SK-N-SH (cell line): Measurements from ENCODE around the gene AEN. TPM values are rescaled to one million over a fixed set of nuclear protein-coding genes. Genes with fewer than 3 reads are reported as not detected.

ENCODE experiments used
- CTCF ChIA-PET: fragments of 300-600, 350-600 bp; formaldehyde crosslinking; extraction: SDS; loops from one replicate; lab custom pipeline; 2021; lab: Yijun Ruan, JAX
- POLR2A ChIA-PET: fragments of 350-600 bp; sonication (Branson Sonifier 250); formaldehyde crosslinking; extraction: SDS; loops from one replicate; lab custom pipeline; 2020; ENCODE audit warnings: antibody characterized with exemption, inconsistent platforms; lab: Yijun Ruan, JAX
- DNase-seq: peaks from one replicate; pipeline ENCODE4 v3.0.0; 2012
- H2AFZ ChIP-seq: fragments of 200-600 bp; sonication (generic); 2 replicates; pipeline ENCODE4 v1.8.1; 2016; ENCODE audit warnings: antibody characterized with exemption, mild to moderate bottlenecking, low read depth
- H3F3A ChIP-seq: fragments of 200-600 bp; sonication (generic); replicated peaks from 2 replicates; pipeline ENCODE3; 2016; ENCODE audit warnings: antibody characterized with exemption, mild to moderate bottlenecking; ENCODE audit not compliant: insufficient read depth
- H3K27ac ChIP-seq, 2 experiments: fragments of 200-500 bp in 1 of 2; fragments of 200-600 bp in 1 of 2; sonication (Bioruptor generic) in 1 of 2; sonication (generic), shearing (Covaris generic) in 1 of 2; 2 replicates each; pipeline versions ENCODE4 v1.5.1 to v1.6.1; 2014 to 2016; ENCODE audit warnings: low read depth in 2 of 2, inconsistent platforms in 1 of 2, low read length in 1 of 2, mild to moderate bottlenecking in 1 of 2, mixed read lengths in 1 of 2
- H3K27me3 ChIP-seq: fragments of 200-600 bp; sonication (generic), shearing (Covaris generic); 2 replicates; pipeline ENCODE4 v1.6.1; 2016; ENCODE audit warnings: mixed run types; ENCODE audit not compliant: insufficient read depth
- H3K36me3 ChIP-seq, 2 experiments: fragments of 200-500 bp in 1 of 2; fragments of 200-600 bp in 1 of 2; sonication (Bioruptor generic) in 1 of 2; sonication (generic) in 1 of 2; replicated peaks in 1 of 2; 2 replicates each; pipeline versions ENCODE3 to v1.5.1; 2014 to 2016; ENCODE audit warnings: low read length in 1 of 2, mild to moderate bottlenecking in 1 of 2; ENCODE audit not compliant: insufficient read depth in 2 of 2, control insufficient read depth in 1 of 2
- H3K4me1 ChIP-seq, 2 experiments: fragments of 200-500 bp in 1 of 2; fragments of 200-600 bp in 1 of 2; sonication (Bioruptor generic) in 1 of 2; sonication (generic), shearing (Covaris generic) in 1 of 2; 2 replicates each; pipeline versions ENCODE4 v1.5.1 to v1.6.1; 2014 to 2016; ENCODE audit warnings: low read depth in 1 of 2, low read length in 1 of 2, mixed run types in 1 of 2; ENCODE audit not compliant: insufficient read depth in 2 of 2, control insufficient read depth in 1 of 2
- H3K4me2 ChIP-seq: fragments of 200-600 bp; sonication (generic), shearing (Covaris generic); 2 replicates; pipeline ENCODE4 v1.6.1; 2017; ENCODE audit warnings: mixed run types
- H3K4me3 ChIP-seq, 2 experiments: fragments of 200-500 bp in 1 of 2; fragments of 200-600 bp in 1 of 2; sonication (Bioruptor generic) in 1 of 2; sonication (generic), shearing (Covaris generic) in 1 of 2; 2 replicates each; pipeline versions ENCODE4 v1.5.1 to v1.8.1; 2014 to 2016; ENCODE audit warnings: low read depth in 2 of 2, inconsistent platforms in 1 of 2, low read length in 1 of 2, mild to moderate bottlenecking in 1 of 2, mixed read lengths in 1 of 2, moderate library complexity in 1 of 2
- H3K79me2 ChIP-seq: fragments of 200-600 bp; sonication (generic); 2 replicates; pipeline ENCODE4 v1.8.1; 2017; ENCODE audit warnings: mild to moderate bottlenecking; ENCODE audit not compliant: insufficient read depth
- H3K9ac ChIP-seq: fragments of 200-600 bp; sonication (generic); 2 replicates; pipeline ENCODE4 v1.6.1; 2017; ENCODE audit warnings: mixed run types
- H3K9me2 ChIP-seq: fragments of 200-600 bp; sonication (generic); 2 replicates; pipeline ENCODE4 v1.6.1; 2017; ENCODE audit warnings: mixed run types
- H3K9me3 ChIP-seq: fragments of 200-600 bp; sonication (generic); 2 replicates; pipeline ENCODE4 v1.6.1; 2017; ENCODE audit warnings: mixed run types, mild to moderate bottlenecking, moderate library complexity
- H4K20me1 ChIP-seq: fragments of 200-600 bp; sonication (generic); 2 replicates; pipeline ENCODE4 v1.6.1; 2017; ENCODE audit warnings: mild to moderate bottlenecking, mixed run types; ENCODE audit not compliant: insufficient read depth
- FOSL2 ChIP-seq: IDR thresholded peaks from 2 replicates; pipeline ENCODE4 v1.4.0; 2012; ENCODE audit warnings: low read depth, mild to moderate bottlenecking, moderate library complexity, borderline replicate concordance
- JUND ChIP-seq: IDR thresholded peaks from 2 replicates; pipeline ENCODE4 v1.4.0; 2012
- MEF2A ChIP-seq: IDR thresholded peaks from 2 replicates; pipeline ENCODE4 v1.4.0; 2012; ENCODE audit warnings: low read depth, borderline replicate concordance
- NRF1 ChIP-seq: IDR thresholded peaks from 2 replicates; pipeline ENCODE4 v1.6.1; 2012; ENCODE audit warnings: low read depth, mild to moderate bottlenecking, low read length
- POLR2AphosphoS5 ChIP-seq: IDR thresholded peaks from 2 replicates; pipeline ENCODE4 v1.6.1; 2012; ENCODE audit warnings: low read depth, low read length
- RXRA ChIP-seq: IDR thresholded peaks from 2 replicates; pipeline ENCODE4 v1.4.0; 2012; ENCODE audit warnings: low read depth, mild to moderate bottlenecking, borderline replicate concordance
- SIN3A ChIP-seq: IDR thresholded peaks from 2 replicates; pipeline ENCODE4 v1.6.1; 2012; ENCODE audit warnings: low read depth, mild to moderate bottlenecking, low read length, moderate library complexity, borderline replicate concordance
- TCF12 ChIP-seq: IDR thresholded peaks from 2 replicates; pipeline ENCODE4 v1.4.0; 2012
- WGBS: methylation state at CpG from one replicate; pipeline ENCODE4 v1.1.6; 2017; ENCODE audit warnings: low lambda C conversion rate; 5-methylcytosine and 5-hydroxymethylcytosine counted together
- polyA plus RNA-seq, 3 experiments: library from polyadenylated mRNA; depleted of rRNA; stranded (reverse); fragments of >200 nt; gene quantifications; 2 replicates each; pipeline ENCODE4 v1.2.3, GENCODE V29; 2012
- TF ChIP-seq, protein P1 (sequence below): IDR thresholded peaks from 2 replicates; pipeline ENCODE4 v1.4.0; 2012; ENCODE audit warnings: low read depth, borderline replicate concordance
- TF ChIP-seq, protein P2 (sequence below): IDR thresholded peaks from 2 replicates; pipeline ENCODE4; 2012
- TF ChIP-seq, protein P3 (sequence below): IDR thresholded peaks from 2 replicates; pipeline ENCODE4 v1.4.0; 2012; ENCODE audit warnings: low read depth, borderline replicate concordance
- TF ChIP-seq, protein P4 (sequence below): fragments of 200-600 bp; sonication (generic); IDR thresholded peaks from 2 replicates; pipeline ENCODE4 v1.6.1; 2017; ENCODE audit warnings: antibody characterized with exemption, mild to moderate bottlenecking, moderate library complexity
- TF ChIP-seq, protein P5 (sequence below): IDR thresholded peaks from 2 replicates; pipeline ENCODE4 v1.4.0; 2012; ENCODE audit warnings: low read depth

AEN gene
- polyA plus RNA-seq, 1 of the 3 experiments (the other 2 are of a cell fraction): 46.4 TPM

DNA sequence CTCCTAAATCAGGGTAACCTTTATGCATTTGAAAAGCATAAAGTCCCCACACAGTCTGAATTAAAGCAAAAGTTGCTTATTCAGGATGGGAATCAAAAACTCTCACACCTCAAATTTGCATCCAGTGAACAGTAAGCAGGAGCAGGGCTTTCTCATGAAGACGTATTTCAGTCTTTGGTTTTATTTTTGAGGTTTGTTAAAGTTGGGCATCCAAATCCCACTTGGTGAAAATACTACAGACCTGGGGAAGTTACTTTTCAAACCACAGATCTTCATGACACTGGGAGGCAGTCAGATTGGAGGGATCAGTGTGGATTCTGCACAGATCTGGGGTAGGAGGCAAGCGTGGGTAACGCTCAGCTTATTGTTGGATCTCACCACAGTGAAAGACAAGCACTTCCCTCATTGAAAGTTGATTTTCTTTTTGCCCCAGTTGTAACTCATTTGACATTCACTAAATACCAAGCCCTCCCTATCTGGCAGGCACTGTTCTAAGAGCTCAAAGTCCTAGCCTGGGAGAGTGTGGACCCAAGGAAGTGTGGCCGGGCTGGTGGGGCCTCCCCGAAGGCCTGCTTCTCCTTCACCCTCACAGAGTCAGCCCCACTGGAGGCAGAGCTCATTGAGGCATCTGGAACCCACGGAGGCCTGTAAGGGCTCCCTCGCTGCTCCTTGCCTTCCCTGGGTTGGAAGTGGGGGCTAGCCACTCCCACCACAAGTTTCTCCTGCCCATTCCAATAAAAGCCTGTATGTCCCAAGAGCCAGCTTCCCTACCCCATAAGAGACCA is 16.9 kb downstream of the AEN start:
- H3K27me3 ChIP-seq: no peaks in the 10 kb centered on the region
- WGBS: 83% methylated on average over 5 of the region's 7 CpGs
- ChIA-PET POLR2A (no interaction called here), CTCF (interaction anchor here (0.8 kb wide), 1 partner anchor 19 kb away, joined by 3 read pairs; no protein-coding TSS in a partner anchor)
- H3K79me2 ChIP-seq: peaks cover 22% of the 10 kb centered on the region; the same call in 1 of the 2 replicates
- no peaks in the 10 kb centered on the region for H3K9me2 ChIP-seq
- H3K36me3 ChIP-seq: peaks cover 11 to 22% of the 10 kb centered on the region in 2 experiments
- H3F3A ChIP-seq: peaks cover 53% of the 10 kb centered on the region
- peak overlapping the region; percentile 72 for H3K4me2 ChIP-seq
- TF ChIP-seq FOSL2 (no peak), POLR2AphosphoS5 (peak; percentile 6; the same call in 1 of the 2 replicates)
- peaks cover 29% of the 10 kb centered on the region for H4K20me1 ChIP-seq
- peak overlapping the region; percentile 57 for H3K9ac ChIP-seq
- H3K4me1 ChIP-seq: peaks cover 2 to 8% of the 10 kb centered on the region in 2 experiments; a peak in 2 of 4 replicates
- H3K9me3 ChIP-seq: no peaks in the 10 kb centered on the region
- H2AFZ ChIP-seq: peak overlapping the region; percentile 26
- H3K4me3 ChIP-seq: peak overlapping the region; percentile 37 to 40; a peak in 3 of 4 replicates
- peak overlapping the region; percentile 4 to 93; a peak in 3 of 4 replicates for H3K27ac ChIP-seq
- no peak for DNase-seq

DNA sequence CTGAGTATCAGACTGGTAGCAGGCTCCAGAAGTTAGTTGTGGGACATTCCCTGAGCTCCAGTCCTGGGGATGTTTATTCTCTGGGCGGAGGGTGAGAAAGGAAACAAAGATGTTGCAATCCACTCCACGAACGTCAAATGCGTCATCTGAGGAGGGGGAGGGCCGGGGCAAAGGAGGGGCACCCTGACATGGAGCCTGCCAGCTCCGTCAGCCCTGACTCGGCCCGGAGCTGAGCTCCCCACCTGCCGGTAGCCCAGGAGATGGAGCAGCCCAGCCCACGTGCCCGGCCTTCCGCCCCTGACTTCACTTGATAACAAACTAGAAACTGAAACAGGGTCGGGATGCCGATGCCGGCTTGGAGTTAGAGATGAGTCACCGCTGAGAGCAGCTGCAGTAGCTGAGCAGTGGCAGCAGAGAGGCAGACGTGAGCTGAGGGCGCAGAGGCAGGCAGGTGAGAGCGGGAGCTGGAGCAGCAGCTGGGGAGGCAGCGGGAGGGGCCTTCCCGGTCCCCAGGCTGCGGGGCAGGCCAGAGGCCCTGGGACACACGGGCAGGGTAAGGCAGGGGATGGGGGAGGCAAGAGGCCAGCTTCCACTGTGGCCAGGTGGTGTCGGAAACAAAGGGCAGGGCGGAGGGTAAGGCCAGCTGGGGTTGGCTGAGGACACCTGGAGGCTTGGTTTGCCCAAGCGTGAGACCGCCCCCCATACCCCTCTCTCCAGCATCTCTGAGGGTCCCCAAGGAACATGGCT is 17.7 kb downstream of the AEN start, which contains the start of gene ISG20:
ISG20 (plus strand) TSS at position 391 of the 747 bp plus-strand sequence; CDS start at position 742, 351 bp downstream.
- CTCF ChIA-PET: no interaction called here
- peak within 1 kb of the TSS; percentile 26 for H2AFZ ChIP-seq

More for the DNA sequence above, 17.7 kb downstream of the AEN start, which contains the start of gene ISG20:
- peak within 1 kb of the TSS; percentile 37 to 40; a peak in 3 of 4 replicates for H3K4me3 ChIP-seq
- peak within 1 kb of the TSS; percentile 72 for H3K4me2 ChIP-seq
- peaks cover 15% of the 10 kb centered on the region; the same call in 1 of the 2 replicates for H3K79me2 ChIP-seq
- H3K9ac ChIP-seq: peak within 1 kb of the TSS; percentile 57
- peak; percentile 50 for DNase-seq
- H3K27me3 ChIP-seq: no peaks in the 10 kb centered on the region
- H3K36me3 ChIP-seq: peaks cover 11 to 22% of the 10 kb centered on the region in 2 experiments
- 20% methylated on average over 26 of the region's 27 CpGs for WGBS
- peaks cover 24% of the 10 kb centered on the region for H4K20me1 ChIP-seq
- no peaks in the 10 kb centered on the region for H3K9me2 ChIP-seq
- TF ChIP-seq TCF12 (peak; percentile 59; the same call in 1 of the 2 replicates), POLR2AphosphoS5 (peak; percentile 30; the same call in 1 of the 2 replicates), SIN3A (peak; percentile 92; the same call in 1 of the 2 replicates), NRF1 (no peak), RXRA (peak; percentile 29; the same call in 1 of the 2 replicates), FOSL2 (peak; percentile 84; the same call in 1 of the 2 replicates), MEF2A (no peak), JUND (peak; percentile 61)
- TF ChIP-seq, protein P1, sequence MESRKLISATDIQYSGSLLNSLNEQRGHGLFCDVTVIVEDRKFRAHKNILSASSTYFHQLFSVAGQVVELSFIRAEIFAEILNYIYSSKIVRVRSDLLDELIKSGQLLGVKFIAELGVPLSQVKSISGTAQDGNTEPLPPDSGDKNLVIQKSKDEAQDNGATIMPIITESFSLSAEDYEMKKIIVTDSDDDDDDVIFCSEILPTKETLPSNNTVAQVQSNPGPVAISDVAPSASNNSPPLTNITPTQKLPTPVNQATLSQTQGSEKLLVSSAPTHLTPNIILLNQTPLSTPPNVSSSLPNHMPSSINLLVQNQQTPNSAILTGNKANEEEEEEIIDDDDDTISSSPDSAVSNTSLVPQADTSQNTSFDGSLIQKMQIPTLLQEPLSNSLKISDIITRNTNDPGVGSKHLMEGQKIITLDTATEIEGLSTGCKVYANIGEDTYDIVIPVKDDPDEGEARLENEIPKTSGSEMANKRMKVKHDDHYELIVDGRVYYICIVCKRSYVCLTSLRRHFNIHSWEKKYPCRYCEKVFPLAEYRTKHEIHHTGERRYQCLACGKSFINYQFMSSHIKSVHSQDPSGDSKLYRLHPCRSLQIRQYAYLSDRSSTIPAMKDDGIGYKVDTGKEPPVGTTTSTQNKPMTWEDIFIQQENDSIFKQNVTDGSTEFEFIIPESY: no peak
- TF ChIP-seq, protein P2, sequence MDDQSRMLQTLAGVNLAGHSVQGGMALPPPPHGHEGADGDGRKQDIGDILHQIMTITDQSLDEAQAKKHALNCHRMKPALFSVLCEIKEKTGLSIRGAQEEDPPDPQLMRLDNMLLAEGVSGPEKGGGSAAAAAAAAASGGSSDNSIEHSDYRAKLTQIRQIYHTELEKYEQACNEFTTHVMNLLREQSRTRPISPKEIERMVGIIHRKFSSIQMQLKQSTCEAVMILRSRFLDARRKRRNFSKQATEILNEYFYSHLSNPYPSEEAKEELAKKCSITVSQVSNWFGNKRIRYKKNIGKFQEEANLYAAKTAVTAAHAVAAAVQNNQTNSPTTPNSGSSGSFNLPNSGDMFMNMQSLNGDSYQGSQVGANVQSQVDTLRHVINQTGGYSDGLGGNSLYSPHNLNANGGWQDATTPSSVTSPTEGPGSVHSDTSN: peak; percentile 25; the same call in 1 of the 2 replicates
- TF ChIP-seq, protein P3, sequence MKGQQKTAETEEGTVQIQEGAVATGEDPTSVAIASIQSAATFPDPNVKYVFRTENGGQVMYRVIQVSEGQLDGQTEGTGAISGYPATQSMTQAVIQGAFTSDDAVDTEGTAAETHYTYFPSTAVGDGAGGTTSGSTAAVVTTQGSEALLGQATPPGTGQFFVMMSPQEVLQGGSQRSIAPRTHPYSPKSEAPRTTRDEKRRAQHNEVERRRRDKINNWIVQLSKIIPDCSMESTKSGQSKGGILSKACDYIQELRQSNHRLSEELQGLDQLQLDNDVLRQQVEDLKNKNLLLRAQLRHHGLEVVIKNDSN: peak; percentile 82
- TF ChIP-seq, protein P4, sequence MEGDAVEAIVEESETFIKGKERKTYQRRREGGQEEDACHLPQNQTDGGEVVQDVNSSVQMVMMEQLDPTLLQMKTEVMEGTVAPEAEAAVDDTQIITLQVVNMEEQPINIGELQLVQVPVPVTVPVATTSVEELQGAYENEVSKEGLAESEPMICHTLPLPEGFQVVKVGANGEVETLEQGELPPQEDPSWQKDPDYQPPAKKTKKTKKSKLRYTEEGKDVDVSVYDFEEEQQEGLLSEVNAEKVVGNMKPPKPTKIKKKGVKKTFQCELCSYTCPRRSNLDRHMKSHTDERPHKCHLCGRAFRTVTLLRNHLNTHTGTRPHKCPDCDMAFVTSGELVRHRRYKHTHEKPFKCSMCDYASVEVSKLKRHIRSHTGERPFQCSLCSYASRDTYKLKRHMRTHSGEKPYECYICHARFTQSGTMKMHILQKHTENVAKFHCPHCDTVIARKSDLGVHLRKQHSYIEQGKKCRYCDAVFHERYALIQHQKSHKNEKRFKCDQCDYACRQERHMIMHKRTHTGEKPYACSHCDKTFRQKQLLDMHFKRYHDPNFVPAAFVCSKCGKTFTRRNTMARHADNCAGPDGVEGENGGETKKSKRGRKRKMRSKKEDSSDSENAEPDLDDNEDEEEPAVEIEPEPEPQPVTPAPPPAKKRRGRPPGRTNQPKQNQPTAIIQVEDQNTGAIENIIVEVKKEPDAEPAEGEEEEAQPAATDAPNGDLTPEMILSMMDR: peak; percentile 44
- TF ChIP-seq, protein P5, sequence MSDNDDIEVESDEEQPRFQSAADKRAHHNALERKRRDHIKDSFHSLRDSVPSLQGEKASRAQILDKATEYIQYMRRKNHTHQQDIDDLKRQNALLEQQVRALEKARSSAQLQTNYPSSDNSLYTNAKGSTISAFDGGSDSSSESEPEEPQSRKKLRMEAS: peak; percentile 97
- no peaks in the 10 kb centered on the region for H3K9me3 ChIP-seq
- H3F3A ChIP-seq: peaks cover 45% of the 10 kb centered on the region
- peak within 1 kb of the TSS; percentile 4 to 93 for H3K27ac ChIP-seq
- peaks cover 2 to 8% of the 10 kb centered on the region in 2 experiments; a peak in 2 of 4 replicates for H3K4me1 ChIP-seq
- POLR2A ChIA-PET: no interaction called here
